PFSK-1 (cell line): ENCODE results near the gene SLC13A3.

ENCODE experiments used
- FOXP2 ChIP-seq: optimal IDR thresholded peaks from 2 replicates; pipeline ENCODE3; 2011; ENCODE audit warnings: borderline replicate concordance, control low read depth, inconsistent platforms; ENCODE audit not compliant: insufficient read depth; ENCODE audit errors: extremely low read length, extremely low read depth
- POLR2AphosphoS5 ChIP-seq: IDR thresholded peaks from 2 replicates; pipeline ENCODE4 v1.6.1; 2012; ENCODE audit warnings: low read depth, mild to moderate bottlenecking, control low read depth, low read length, moderate library complexity
- SIN3A ChIP-seq: IDR thresholded peaks from 2 replicates; pipeline ENCODE4 v1.6.1; 2012; ENCODE audit warnings: mild to moderate bottlenecking, low read length, moderate library complexity, borderline replicate concordance; ENCODE audit not compliant: insufficient read depth
- TAF1 ChIP-seq: IDR thresholded peaks from 2 replicates; pipeline ENCODE4 v1.6.1; 2012; ENCODE audit warnings: low read length, control low read depth, borderline replicate concordance; ENCODE audit not compliant: insufficient read depth
- TF ChIP-seq, protein P1 (sequence below), 2 experiments: IDR thresholded peaks; 2 replicates each; pipeline versions ENCODE4 v1.6.1 to v1.8.0; 2011 to 2012; ENCODE audit warnings: low read depth in 2 of 2, low read length in 2 of 2, control low read depth in 1 of 2, inconsistent platforms in 1 of 2, mild to moderate bottlenecking in 1 of 2, moderate library complexity in 1 of 2; ENCODE audit not compliant: insufficient read depth in 1 of 2

Gene SLC13A3

DNA sequence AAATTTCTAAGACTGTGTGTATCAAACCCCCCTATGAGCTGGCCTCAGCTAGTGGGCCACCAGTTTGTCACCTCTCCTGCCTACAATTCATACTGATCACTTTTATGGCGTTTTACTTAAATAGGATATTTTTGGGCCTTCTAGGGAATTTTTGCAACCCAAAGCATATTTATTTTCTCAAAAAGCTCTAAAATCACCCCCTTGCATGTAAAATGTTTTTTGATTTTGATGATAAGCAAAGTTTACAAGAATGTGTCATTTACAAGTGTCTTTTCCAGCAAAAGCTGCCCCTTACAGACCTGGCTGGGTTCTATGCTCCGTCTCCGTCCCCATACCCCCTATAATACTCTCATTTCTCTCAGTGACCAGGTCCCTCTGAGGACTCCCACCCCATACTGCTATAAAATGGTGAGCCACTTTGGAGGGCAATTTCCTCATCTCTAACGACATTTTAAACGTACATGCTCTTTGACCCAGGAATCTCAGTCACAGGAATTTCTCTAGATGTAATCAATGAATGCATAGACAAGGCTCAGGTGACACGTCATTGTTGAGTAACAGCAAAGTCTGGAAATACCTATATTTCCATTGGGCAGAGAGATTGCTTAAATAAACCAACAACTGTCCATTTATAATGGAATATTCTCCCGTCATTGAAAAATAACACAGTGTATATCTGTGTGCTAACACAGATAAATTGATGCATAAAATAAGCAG lies 86.9 kb downstream of the SLC13A3 start:
- no peak for TF ChIP-seq POLR2AphosphoS5
- TF ChIP-seq, protein P1, sequence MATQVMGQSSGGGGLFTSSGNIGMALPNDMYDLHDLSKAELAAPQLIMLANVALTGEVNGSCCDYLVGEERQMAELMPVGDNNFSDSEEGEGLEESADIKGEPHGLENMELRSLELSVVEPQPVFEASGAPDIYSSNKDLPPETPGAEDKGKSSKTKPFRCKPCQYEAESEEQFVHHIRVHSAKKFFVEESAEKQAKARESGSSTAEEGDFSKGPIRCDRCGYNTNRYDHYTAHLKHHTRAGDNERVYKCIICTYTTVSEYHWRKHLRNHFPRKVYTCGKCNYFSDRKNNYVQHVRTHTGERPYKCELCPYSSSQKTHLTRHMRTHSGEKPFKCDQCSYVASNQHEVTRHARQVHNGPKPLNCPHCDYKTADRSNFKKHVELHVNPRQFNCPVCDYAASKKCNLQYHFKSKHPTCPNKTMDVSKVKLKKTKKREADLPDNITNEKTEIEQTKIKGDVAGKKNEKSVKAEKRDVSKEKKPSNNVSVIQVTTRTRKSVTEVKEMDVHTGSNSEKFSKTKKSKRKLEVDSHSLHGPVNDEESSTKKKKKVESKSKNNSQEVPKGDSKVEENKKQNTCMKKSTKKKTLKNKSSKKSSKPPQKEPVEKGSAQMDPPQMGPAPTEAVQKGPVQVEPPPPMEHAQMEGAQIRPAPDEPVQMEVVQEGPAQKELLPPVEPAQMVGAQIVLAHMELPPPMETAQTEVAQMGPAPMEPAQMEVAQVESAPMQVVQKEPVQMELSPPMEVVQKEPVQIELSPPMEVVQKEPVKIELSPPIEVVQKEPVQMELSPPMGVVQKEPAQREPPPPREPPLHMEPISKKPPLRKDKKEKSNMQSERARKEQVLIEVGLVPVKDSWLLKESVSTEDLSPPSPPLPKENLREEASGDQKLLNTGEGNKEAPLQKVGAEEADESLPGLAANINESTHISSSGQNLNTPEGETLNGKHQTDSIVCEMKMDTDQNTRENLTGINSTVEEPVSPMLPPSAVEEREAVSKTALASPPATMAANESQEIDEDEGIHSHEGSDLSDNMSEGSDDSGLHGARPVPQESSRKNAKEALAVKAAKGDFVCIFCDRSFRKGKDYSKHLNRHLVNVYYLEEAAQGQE (IDR thresholded peaks at IDR 0.05; ENCODE audit: insufficient read depth in 1 of 2, low read depth in 2 of 2, low read length in 2 of 2) = no peak
- TF ChIP-seq FOXP2 = no peak

DNA sequence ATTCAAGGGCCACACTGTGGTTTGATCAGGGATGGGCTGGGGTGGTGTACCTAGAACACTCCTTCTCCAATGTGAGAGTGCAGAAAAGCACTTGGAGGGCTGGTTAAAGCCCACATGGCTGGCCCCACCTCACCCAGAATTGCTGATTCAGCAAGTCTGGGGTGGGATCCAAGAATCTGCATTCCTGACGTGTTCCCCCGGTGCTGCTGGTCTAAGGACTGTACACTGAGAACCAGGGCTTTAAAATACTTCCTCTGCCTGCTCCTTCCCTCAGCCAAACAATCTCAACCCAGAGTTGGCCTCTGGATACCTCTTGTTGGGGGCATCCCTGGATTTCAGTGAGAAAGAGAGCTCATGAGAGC lies 87.4 kb downstream of the SLC13A3 start:
- TF ChIP-seq FOXP2 (no peak), TAF1 (no peak), POLR2AphosphoS5 (no peak), SIN3A (no peak)
- TF ChIP-seq, protein P1 (IDR thresholded peaks at IDR 0.05; ENCODE audit: insufficient read depth in 1 of 2, low read depth in 2 of 2, low read length in 2 of 2) = no peak

- TF ChIP-seq SIN3A = no peak
- TF ChIP-seq, protein P1 (IDR thresholded peaks at IDR 0.05; ENCODE audit: insufficient read depth in 1 of 2, low read depth in 2 of 2, low read length in 2 of 2) = no peak
- TF ChIP-seq FOXP2 = no peak
- TF ChIP-seq POLR2AphosphoS5 = no peak
- TF ChIP-seq TAF1 = no peak
These were observed 87.9 kb downstream of the SLC13A3 start for GRCh38 chr20:46563170-46563859.

DNA sequence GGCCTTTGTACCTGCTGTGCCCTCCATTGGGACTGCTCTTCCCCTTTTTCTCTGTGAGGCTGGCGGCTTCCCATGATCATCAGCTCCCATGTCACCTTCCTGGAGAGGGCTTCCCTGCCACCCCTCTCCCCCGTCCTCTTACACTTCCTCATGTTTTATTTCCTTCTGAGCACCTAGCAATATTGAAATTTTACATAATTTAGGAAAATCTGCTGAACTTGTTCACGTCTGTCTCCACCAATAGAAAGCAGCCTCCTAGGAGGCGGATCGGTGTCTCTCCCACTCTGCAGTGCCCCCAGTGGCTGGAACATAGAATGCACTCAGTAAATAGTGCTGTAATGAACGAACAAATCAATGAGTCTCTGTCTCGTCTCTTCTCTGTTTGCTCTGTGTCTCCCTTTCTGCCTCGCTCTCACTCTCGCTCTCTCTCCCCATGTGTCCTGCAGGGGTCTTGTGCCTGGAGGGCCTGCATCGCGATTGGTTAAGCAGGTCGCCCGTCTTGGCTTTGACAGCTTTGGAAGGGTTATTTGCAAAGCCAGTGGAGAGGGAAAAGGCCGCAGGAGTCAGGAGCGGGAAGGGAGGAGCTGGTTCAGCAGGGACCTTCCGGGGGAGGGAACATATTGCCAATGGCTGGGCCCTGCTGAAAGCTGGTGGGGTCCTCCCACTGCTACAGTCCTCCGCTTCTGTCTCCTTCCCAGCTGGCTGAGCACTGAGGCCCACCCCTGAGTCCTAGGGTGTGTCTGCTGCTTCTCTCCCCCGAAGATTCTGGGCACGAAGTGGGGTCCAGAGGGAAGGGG lies 88.7 kb downstream of the SLC13A3 start:
- no peak for TF ChIP-seq FOXP2
- no peak for TF ChIP-seq TAF1
- TF ChIP-seq, protein P1 (IDR thresholded peaks at IDR 0.05; ENCODE audit: insufficient read depth in 1 of 2, low read depth in 2 of 2, low read length in 2 of 2) = no peak
- no peak for TF ChIP-seq POLR2AphosphoS5
- TF ChIP-seq SIN3A = no peak
